SK-MEL-5 (cell line): ENCODE measurements around the gene MUC16. TPM values are rescaled to one million over a fixed set of nuclear protein-coding genes. Genes with fewer than 3 reads are reported as not detected.
"Not testable (repeated sequence)": the region's sequence is repeated elsewhere in the genome, so short reads cannot be mapped to it uniquely, and the experiment has no call there.

ENCODE experiments used
- DNase-seq: peaks from one replicate; pipeline ENCODE4 v3.0.0-alpha.2; 2016; ENCODE audit warnings: low read depth, low spot score
- in situ Hi-C: cut with HindIII; loops from 2 replicates; pipeline ENCODE4 v1.10.0; 2016; ENCODE audit warnings: low sequenced_read_pairs, high pct_unique_total_duplicates, low pct_unique_long_range_greater_than_20kb
- polyA plus RNA-seq, 2 experiments: library from polyadenylated mRNA; depleted of rRNA; stranded (reverse); fragments of >200 nt; gene quantifications; 2 replicates each; pipeline ENCODE4 v1.2.3, GENCODE V29; 2015
- total RNA-seq: library from RNA; depleted of rRNA; stranded (reverse); fragments of >200 nt; shearing (Covaris generic); gene quantifications from 2 replicates; pipeline ENCODE4 v1.2.3, GENCODE V29; 2014; rRNA removed

The MUC16 gene
- total RNA-seq: not detected in 2 replicates
- polyA plus RNA-seq (2015; cell fraction: cytosol; rRNA removed): not detected in 2 replicates
- polyA plus RNA-seq (2015; cell fraction: nucleus; rRNA removed): not detected in 2 replicates

- no peak for DNase-seq
- in situ Hi-C loops: no loop called here
Measured at GRCh38 chr19:9009935-9010651, at the start of gene MUC16. TSS of gene MUC16 (minus strand) at chr19:9010409.

- in situ Hi-C loops: no loop called here
- no peak for DNase-seq
Measured at GRCh38 chr19:9058905-9059667, 48.9 kb upstream of the MUC16 start.

- no peak for DNase-seq
Measured at GRCh38 chr19:9057505-9058258, 47.5 kb upstream of the MUC16 start.

GRCh38 chr19:9056131-9056530 is 45.9 kb upstream of the MUC16 start:
- in situ Hi-C loops, DNase-seq: not testable (repeated sequence)

More at GRCh38 chr19:9057505-9058258, 47.5 kb upstream of the MUC16 start:
- in situ Hi-C loops: no loop called here

GRCh38 chr19:9054765-9055164 is 44.6 kb upstream of the MUC16 start:
- no peak for DNase-seq
- in situ Hi-C loops: no loop called here

- DNase-seq: no peak
- in situ Hi-C loops: no loop called here
Measured at GRCh38 chr19:9054207-9054606, 44.0 kb upstream of the MUC16 start.

GRCh38 chr19:9053674-9054073 is 43.5 kb upstream of the MUC16 start:
- in situ Hi-C loops, DNase-seq: not testable (repeated sequence)

GRCh38 chr19:9052894-9053293 is 42.7 kb upstream of the MUC16 start:
- in situ Hi-C loops: no loop called here
- DNase-seq: no peak

- DNase-seq: no peak
- in situ Hi-C loops: no loop called here
Measured at GRCh38 chr19:9046694-9047093, 36.5 kb upstream of the MUC16 start.

DNA sequence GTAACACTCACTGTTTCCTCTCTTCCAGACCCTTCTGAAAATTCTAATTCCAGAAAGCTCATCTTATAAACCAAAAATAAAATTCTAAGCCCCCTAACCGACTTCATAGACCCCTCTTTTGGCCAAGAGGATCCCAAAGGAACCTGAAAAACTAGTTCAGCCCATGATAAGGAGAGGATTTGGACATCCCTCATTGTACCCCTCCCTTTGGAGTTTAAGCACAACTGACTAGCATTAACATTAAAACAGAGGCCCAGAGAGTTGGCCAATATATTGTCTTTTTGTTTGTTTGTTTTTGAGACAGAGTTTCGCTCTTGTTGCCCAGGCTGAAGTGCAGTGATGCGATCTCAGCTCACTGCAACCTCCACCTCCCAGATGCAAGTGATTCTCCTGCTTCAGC is 34.2 kb upstream of the MUC16 start:
- in situ Hi-C loops: no loop called here
- DNase-seq: no peak

DNA sequence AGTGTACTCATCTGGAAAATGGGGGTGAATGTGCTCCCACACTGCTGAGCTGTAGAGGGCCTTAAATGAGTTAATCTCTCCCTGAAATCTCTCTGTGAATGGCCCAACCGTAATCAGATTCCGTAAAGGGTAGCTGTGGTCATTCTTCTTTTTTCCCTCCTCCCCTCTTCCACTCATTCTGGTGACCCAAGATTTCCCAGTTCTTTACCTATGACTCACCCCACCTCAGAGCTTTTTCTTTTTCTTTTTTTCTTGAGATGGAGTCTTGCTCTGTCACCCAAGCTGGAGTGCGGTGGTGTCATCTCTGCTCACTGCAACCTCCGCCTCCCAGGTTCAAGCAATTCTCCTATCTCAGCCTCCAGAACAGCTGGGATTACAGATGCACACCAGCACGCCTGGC is 33.3 kb upstream of the MUC16 start:
- in situ Hi-C loops: no loop called here
- DNase-seq: no peak

- in situ Hi-C loops: no loop called here
- DNase-seq: no peak
Measured at GRCh38 chr19:9041023-9041422, 30.8 kb upstream of the MUC16 start.

- DNase-seq: no peak
- in situ Hi-C loops: no loop called here
Measured at GRCh38 chr19:9040131-9040530, 29.9 kb upstream of the MUC16 start.

DNA sequence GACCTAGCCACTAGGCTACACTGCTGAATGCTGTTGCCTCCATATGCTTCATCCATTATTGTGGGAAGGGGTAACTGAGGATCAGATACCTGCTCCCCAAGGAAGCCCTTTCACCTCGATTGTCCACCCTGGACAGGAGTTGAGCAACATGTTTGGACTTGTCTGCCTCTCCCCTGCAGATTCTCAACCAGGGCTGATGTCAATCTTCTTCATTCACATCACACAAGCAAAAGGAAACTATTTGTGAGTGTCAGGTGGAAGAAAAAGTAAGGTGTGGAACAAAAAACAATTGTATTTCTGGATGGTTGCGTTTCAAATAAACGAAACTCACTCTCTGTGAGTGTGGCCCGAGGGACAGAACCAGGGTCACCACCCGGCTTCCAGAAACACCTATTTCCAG is 29.5 kb upstream of the MUC16 start:
- no peak for DNase-seq
- in situ Hi-C loops: no loop called here

- in situ Hi-C loops: no loop called here
- DNase-seq: no peak
Measured at GRCh38 chr19:9037400-9038062, 27.3 kb upstream of the MUC16 start.

- in situ Hi-C loops: no loop called here
Measured at GRCh38 chr19:9032136-9032631, 22.0 kb upstream of the MUC16 start.

DNA sequence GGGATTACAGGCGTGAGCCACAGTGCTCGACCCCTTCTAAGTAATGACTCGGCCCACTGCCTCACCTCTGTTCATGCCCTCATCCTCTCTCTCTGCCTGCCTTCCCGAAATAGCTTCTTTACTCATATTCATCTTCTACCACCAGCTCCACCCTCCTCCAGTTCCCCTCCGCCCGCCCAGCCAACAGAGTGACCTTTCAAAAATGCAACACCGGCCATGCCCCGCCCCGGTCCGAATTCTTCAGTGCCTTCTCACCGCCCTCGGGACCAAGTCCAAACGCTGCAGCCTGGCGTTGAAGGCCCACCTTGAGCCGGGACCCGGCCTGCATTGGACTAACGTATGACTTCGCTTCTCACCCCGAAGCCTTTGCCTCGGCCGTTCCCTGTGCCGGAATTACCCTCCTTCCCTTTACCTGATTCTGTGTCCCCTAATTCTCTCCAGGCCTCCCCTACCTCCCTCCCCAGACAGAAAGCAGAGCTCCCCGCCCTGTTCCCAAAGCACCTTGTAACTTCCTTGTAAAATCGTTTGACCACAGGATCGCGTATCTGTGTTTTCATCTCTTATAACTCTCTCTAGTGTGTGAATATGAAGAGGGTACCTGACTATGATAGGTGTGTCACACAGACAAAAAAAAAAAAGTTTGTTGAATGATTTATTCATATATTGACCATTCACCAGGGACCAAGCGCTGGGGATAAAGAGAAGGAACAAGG is 8.1 kb upstream of the MUC16 start:
- no peak for DNase-seq
- in situ Hi-C loops: no loop called here

More at GRCh38 chr19:9032136-9032631, 22.0 kb upstream of the MUC16 start:
- no peak for DNase-seq
